GM19351 (cell line): ENCODE results near the gene FGF14.

ENCODE experiments used
- ATAC-seq: cut with Tn5 transposase; IDR thresholded peaks from one replicate; pipeline ENCODE4 v1.9.1; 2021; ENCODE audit warnings: mild to moderate bottlenecking, moderate library complexity; ENCODE audit not compliant: unreplicated experiment

The FGF14 gene

DNA sequence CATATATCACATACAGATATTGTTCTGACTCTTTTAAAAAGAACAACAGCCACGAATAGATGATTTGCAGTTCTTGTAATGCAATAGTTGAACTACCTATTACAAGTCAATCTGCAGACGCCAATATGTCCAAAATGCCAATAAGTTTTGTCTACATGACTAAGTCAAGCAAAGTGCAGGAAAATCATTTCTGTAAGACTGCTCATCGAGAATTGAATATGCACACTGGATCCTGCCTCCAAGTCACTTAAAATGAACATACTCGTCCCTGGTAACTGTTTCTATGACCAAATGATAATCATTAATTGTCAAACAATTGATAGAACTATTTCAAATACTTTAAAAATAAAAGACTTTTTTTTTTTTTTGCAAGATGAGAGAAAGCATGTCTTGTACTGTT lies 573.7 kb downstream of the FGF14 start:
- ATAC-seq = no peak

DNA sequence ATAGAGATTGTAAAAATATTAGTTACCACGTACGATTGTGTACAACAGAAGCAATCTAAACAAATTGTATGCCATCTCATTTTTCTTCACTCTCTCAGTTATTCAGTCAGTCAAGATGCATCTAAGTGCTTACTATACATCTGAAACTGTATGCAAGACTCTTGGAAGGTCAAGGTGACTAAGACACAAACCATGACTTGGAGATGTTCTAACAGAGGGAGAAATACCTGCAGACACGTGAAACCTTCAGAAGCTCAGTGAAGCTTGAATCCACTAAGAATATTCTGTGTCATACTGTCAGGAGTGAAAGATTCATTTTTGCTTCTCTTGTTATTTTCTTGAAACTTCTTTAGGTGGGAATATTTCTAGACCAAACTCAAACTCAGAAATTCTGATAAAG lies 584.0 kb downstream of the FGF14 start:
- no peak for ATAC-seq

DNA sequence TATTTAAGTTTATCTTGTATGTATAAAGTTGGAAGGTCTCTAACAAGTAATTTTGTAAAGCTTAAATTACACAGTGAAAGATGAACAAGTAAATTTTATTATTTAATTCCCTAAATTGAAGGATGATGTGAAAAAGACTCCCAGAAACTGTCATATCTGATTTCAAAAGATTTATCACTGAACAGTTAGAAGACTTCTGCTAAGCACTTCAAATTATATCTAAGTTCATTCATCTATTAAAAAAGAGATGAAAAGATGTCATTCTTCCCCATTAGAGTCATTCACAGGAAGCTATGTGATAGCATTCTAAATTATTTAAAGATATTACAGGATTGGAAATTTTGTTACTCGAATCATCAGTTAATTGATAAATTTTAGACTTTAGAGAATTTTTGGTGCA lies 590.0 kb downstream of the FGF14 start:
- no peak for ATAC-seq

DNA sequence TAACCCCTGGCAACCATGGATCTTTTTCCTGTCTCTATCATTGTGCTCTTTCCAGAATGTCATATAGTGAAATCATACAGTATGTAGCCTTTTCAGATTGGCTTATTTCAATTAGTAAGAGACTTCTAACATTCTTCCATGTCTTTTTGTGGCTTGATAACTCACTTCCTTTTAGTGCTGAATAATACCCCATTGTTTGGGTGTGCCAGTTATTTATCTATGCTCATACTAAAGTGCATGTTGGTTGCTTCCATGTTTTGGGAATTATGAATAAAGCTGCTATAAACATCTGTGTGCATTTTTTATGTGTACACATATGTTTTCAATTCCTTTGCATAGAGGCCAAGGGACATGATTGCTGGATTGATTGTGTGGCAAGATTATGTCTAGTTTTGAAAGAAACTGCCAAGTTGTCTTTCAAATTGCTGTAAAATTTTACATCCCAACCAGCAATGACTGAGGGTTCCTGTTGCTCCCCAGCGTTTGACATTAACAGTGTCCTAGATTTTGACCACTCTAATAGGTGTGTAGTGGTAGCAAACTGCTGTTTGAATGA lies 590.5 kb downstream of the FGF14 start:
- no peak for ATAC-seq

GRCh38 chr13:101799196-101799595 lies 602.7 kb downstream of the FGF14 start:
- no peak for ATAC-seq

DNA sequence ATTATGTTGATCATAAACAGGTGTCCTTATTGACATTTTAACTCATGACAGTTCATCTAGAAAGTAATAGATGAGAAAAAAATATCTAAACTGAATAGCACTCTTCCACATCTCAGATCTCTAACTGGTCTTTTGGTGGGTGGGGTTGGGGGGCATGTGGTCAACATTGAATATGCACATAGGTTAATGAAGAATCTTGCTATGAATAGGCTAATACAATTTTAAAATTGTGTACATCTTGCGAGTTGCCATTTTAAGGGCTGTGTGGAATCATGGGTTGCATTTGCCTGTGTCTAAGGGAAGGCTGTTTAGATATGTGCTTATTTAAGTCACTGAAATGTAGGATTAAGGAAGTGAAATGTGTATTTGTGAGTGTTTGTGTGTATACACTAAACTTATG lies 603.4 kb downstream of the FGF14 start:
- ATAC-seq = no peak

DNA sequence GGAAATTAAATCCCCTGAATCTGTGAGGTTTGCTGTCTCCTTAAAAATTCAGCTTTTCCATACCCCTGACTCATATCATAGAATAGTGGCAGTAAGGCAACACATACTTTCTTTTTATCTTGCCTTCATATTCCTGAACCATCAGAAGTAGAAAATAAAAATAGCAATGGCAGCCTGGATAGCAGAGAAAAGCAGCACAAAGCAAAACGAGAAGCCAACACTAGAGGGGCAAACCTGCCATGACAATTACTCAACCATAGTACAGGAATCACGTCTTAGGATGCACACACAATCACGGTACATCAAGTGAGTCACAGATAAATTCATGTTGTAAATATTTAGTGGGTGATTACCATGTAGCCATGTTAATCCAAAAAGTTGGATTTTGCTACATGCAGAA lies 606.4 kb downstream of the FGF14 start:
- no peak for ATAC-seq

DNA sequence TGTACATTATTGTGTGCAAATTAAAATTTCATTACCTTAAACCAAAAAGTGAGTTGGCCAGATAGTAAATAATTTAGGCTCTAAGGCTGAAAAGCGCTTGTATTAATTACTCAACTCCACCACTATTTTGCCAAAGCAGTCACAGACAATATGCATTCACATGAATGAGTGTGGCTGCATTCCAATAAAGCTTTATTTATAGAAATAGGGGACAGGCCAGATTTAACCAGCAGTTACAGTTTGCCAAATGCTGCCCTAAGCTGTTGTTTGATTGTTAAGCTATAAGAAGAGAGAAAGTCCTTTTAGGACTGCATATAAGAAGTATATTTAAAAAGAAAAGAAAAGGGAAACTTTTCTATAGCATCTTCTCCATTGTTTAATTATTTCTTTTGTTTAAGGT lies 606.8 kb downstream of the FGF14 start:
- no peak for ATAC-seq

DNA sequence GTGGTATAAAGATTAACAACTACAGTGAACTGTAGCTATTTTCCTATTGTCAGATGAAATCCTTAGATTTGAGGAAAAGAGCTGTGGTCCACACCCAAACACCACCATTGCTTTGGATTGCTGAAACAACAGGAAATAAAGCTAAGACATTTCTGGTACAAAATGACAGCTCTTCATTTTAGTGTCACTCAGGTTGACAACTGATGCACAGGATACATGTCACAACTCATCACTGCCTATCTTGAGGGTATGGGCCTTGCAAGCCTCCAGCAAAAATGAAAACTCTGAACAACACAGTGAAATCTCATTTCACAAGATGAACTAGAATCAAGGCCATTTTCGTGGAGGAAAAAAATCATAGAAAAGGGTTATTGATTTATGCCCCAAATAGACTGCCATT lies 609.7 kb downstream of the FGF14 start:
- no peak for ATAC-seq

- peak; percentile 58 for ATAC-seq
These were observed 616.0 kb downstream of the FGF14 start for GRCh38 chr13:101785858-101786257.

GRCh38 chr13:101784313-101784712 lies 617.5 kb downstream of the FGF14 start:
- no peak for ATAC-seq

DNA sequence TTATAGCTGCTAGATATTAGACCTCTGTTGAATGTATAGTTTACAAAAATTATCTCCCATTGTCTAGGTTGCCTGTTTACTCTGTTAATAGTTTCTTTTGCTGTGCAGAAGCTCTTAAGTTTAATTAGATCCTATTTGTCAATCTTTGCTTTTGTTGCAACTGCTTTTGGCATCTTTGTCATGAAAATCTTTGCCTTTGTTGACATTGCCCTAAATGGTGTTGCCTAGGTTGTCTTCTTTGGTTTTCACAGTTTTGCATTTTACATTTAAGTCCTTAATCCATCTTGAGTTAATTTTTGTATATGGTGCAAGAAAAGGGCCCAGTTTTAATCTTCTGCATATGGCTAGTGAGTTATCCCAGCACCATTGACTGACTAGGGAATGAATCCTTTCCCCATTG lies 618.3 kb downstream of the FGF14 start:
- no peak for ATAC-seq

DNA sequence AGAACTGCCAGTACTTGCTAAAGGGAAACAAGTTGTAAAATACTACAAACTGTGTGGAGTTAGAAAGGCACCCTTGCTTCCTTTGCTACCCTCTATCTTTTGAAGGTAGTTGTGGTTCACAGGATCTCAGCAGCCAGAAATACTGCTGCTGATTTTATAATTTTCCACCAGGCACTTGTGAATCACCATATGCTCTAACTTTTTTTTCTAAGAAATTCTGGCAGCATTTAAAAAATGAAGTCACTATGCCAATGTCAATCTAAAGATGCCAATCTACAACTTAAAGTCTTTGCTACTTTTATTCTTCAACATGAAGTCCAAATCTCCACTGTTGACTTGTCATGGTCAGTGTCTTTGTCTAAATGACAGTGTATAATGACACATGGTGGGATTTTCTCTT lies 621.6 kb downstream of the FGF14 start:
- ATAC-seq = no peak

- no peak for ATAC-seq
These were observed 622.7 kb downstream of the FGF14 start for GRCh38 chr13:101779147-101779546.

GRCh38 chr13:101775267-101775666 lies 626.6 kb downstream of the FGF14 start:
- ATAC-seq = no peak

DNA sequence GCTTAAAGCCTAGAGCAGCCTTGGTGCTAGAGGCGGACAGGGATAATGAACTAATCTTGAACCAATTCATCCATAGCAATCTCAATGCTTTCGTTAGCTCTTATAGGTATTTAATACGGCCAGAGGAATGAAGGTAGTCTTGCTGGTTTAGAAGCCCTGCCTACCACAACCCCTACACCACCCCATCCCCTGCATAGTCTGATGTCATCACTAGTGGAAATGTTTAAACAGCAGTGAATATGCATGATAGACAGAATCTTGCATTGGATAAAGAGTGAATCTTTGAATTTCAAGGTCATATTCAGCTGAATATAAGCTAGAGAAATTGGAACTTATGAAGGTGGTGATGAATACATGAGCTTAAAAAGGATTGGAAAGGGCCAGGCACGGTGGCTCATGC lies 627.5 kb downstream of the FGF14 start:
- ATAC-seq = no peak

DNA sequence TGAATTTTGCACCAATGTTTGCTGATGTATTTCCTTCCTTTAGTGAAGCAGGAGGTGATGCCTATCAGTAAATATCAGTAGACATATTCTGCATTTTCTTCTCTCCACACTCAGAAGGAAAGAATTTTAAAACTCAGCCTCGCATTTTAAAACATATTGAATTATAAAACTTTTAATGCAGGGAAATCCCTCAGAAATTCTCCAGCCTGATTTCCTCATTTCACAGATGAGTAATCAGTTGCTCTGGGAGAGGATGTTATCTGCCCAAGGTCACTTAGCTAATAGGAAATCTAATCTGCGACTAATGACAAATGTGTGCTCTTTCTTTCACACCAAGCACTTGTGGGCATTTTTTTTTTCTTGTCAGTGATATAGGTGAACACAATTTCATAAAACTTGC lies 628.8 kb downstream of the FGF14 start:
- no peak for ATAC-seq

- no peak for ATAC-seq
These were observed 634.7 kb downstream of the FGF14 start for GRCh38 chr13:101767131-101767530.

- no peak for ATAC-seq
These were observed 638.7 kb downstream of the FGF14 start for GRCh38 chr13:101763191-101763590.

- ATAC-seq = peak; percentile 88
These were observed 644.3 kb downstream of the FGF14 start for GRCh38 chr13:101757446-101758039.

DNA sequence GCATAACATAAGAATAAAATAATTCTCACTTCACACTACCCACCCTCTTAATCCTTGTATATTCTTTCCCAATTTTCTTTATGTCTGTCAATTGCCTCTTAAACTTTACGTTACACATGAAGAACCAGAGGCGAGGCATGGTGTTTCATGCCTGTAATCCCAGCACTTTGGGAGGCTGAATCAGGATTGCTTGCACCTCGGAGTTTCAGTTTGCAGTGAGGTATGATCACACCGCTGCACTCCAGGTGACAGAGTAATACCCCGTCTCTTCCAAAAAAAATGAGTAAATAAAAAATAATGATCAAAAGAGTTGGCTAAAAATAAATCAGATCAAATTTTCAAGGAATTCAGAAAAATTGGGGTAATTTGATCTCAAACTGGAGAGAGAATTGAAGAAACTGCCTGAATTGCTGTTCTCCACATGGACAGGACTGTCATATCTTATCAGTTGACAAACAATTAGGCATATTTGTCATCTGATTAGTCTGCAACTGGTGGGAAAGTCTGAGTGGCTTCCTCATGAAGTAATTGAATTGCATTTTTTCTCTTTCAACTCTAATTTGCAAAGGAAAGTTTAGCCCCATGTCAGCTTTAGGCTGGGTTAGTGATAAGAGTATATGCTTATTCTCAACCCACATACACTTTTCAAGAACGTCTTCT lies 646.5 kb downstream of the FGF14 start:
- ATAC-seq = no peak

DNA sequence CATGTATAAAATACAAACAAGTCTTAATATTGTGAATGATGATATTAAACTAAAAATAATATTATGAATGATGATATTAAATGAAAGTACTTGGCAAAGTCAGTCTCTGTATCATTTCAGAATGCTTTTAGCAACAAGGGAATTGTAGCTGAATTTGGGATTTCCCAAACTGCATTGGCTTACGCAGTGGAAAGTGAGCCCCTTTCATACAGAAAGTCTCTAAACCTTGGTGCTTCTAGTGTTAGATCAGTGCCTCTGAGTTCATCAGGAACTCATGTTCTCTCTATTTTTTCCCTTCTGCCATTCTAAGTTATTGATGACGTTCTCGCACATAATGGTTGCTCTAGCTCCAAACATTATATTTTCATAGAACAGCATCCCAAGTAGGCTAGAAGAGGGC lies 649.4 kb downstream of the FGF14 start:
- ATAC-seq = no peak

- peak; percentile 70 for ATAC-seq
These were observed 650.4 kb downstream of the FGF14 start for GRCh38 chr13:101751488-101751887.
